ENCODE data around the gene UBA5. TPM values are rescaled to one million over a fixed set of nuclear protein-coding genes. Genes with fewer than 3 reads are reported as not detected.
A peak's percentile ranks its signal among the peaks of the same experiment; 100 is the strongest.

Gene UBA5
- total RNA-seq, 4 donors from 2014 or later, result 44.8 to 53.1 (median 47.8) TPM

DNA sequence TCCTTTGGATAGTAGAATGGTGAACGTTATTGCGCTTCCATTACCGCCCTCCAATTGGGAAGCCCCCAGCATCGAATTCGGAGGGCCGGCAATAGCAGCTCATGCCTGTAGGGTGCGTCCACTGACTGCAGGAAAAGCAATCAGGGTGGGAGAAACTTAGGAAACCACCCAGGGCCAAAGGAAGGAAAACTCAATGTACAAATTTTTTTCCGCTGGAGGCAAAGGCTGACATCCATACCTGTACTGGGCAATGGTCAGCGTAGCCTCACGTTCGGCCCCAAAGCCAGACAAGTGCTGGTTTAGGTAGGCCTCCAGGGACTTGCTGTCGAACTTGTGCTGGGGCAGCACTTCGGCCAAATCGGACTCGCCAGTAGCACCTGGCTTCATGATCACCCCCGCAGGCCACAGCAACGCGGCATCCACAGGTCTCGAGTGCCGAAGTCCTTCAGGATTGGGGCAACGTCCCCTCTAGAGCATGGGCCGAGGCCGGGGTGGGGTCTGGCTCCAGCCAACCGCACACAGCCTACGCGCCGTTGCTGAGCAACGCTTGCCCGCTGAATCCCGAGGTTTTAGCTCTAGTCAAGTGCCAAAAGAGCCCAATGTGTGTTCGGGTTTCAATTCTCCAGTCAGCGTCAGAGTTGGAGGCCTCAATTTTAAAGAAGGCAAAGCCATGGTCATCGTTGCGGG lies 621 bp upstream of the UBA5 start, which contains the start of gene ACAD11:
ACAD11 (minus strand) TSS at position 445 of the 687 bp plus-strand sequence; CDS start at position 387, 58 bp downstream.
- Histone ChIP-seq H3K27me3 (no peaks in the 10 kb centered on the region), H3K9me3 (no peaks in the 10 kb centered on the region), H3K4me3 (peak within 1 kb of the TSS; percentile 66 to 92 (median 86)), H3K36me3 (no peaks in the 10 kb centered on the region), H3K27ac (peak within 1 kb of the TSS; percentile 88 to 95 (median 91)), H3K4me1 (peaks cover 0 to 55% (median 5%) of the 10 kb centered on the region in 4 donors)
- DNase-seq, result peak; percentile 61 to 79 (median 77)
- TF ChIP-seq, protein P1, sequence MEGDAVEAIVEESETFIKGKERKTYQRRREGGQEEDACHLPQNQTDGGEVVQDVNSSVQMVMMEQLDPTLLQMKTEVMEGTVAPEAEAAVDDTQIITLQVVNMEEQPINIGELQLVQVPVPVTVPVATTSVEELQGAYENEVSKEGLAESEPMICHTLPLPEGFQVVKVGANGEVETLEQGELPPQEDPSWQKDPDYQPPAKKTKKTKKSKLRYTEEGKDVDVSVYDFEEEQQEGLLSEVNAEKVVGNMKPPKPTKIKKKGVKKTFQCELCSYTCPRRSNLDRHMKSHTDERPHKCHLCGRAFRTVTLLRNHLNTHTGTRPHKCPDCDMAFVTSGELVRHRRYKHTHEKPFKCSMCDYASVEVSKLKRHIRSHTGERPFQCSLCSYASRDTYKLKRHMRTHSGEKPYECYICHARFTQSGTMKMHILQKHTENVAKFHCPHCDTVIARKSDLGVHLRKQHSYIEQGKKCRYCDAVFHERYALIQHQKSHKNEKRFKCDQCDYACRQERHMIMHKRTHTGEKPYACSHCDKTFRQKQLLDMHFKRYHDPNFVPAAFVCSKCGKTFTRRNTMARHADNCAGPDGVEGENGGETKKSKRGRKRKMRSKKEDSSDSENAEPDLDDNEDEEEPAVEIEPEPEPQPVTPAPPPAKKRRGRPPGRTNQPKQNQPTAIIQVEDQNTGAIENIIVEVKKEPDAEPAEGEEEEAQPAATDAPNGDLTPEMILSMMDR (IDR thresholded peaks at IDR 0.05), result peak in 5 of 6 experiments; percentile 33 to 54 (median 46)
- TF ChIP-seq POLR2A (IDR thresholded peaks at IDR 0.05), result peak; percentile 20 to 48

DNA sequence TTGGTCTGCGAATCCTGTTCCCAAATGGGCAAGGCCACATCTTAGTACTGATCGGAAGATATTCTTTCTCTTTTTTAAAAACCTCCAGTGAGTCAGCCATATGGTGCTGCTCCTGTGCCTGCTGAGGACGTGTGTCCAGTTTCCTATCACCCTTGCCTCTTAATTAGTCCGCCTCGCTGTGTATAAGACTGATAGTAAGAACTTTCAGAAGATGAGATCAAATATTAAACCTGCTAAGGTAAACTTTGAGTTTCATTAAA lies 612 bp downstream of the UBA5 start:
- peak overlapping the region; percentile 66 to 92 (median 86) for H3K4me3 ChIP-seq
- peaks cover 0 to 43% (median 4%) of the 10 kb centered on the region in 4 donors for H3K4me1 ChIP-seq
- DNase-seq, result no peak
- no peaks in the 10 kb centered on the region for H3K27me3 ChIP-seq
- no peak for TF ChIP-seq POLR2A (IDR thresholded peaks at IDR 0.05)
- TF ChIP-seq, protein P1 (IDR thresholded peaks at IDR 0.05), result no peak
- peak overlapping the region; percentile 88 to 95 (median 91) for H3K27ac ChIP-seq
- no peaks in the 10 kb centered on the region for H3K36me3 ChIP-seq
- H3K9me3 ChIP-seq, result no peaks in the 10 kb centered on the region

DNA sequence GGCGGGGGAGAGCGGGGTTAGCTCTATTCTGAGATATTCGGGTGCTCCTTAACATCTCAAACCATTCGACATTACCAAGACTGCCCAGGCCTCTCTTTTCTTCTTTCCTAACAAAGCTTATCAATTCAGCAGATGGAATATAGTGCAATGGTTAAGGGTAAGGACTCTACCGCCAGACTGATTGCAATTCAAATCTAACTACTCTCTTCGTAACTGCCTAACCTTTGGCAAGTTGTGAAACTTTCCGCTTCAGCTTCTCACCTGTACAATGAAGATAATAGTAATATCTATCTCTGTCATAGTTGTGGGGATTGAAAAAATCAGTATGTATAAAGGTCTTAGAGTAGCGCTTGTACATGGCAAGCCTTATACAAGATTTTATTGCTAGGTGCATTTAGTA lies 972 bp downstream of the UBA5 start:
- DNase-seq, result no peak
- no peaks in the 10 kb centered on the region for H3K36me3 ChIP-seq
- H3K27ac ChIP-seq, result peak overlapping the region in 3 of 4 donors; percentile 88 to 95 (median 92)
- peak in 1 of 2 donors; percentile 55 for TF ChIP-seq POLR2A (IDR thresholded peaks at IDR 0.05)
- TF ChIP-seq, protein P1 (IDR thresholded peaks at IDR 0.05), result no peak
- H3K4me3 ChIP-seq, result peak overlapping the region; percentile 66 to 92 (median 86)
- H3K27me3 ChIP-seq, result no peaks in the 10 kb centered on the region
- no peaks in the 10 kb centered on the region for H3K9me3 ChIP-seq
- peaks cover 0 to 40% (median 4%) of the 10 kb centered on the region in 4 donors for H3K4me1 ChIP-seq

DNA sequence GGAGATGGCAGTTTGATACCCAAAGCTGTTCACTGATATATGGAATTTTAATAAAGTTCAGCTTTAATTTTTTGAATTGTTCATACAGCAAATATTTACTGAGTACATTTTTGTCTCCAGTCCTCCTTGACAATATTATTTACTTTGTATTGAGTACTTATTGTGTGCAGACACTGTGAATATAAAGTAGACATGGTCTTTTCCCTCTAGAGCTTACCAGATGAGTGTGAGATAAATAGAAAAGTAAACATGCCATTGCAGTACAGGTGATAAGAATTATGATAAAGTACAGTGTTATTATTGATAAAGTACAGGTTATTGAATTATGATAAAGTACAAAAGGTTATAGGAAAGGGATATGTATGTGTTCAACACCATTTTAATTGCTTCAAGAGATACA lies 2.1 kb downstream of the UBA5 start:
- Histone ChIP-seq H3K4me3 (peak overlapping the region in 2 of 4 donors; percentile 15 to 66), H3K36me3 (peaks cover 0 to 9% (median 0%) of the 10 kb centered on the region in 3 donors), H3K9me3 (no peaks in the 10 kb centered on the region), H3K27ac (no peak overlapping the region), H3K4me1 (peaks cover 0 to 37% (median 4%) of the 10 kb centered on the region in 4 donors), H3K27me3 (no peaks in the 10 kb centered on the region)
- TF ChIP-seq, protein P1 (IDR thresholded peaks at IDR 0.05), result no peak
- TF ChIP-seq POLR2A (IDR thresholded peaks at IDR 0.05), result no peak
- no peak for DNase-seq

DNA sequence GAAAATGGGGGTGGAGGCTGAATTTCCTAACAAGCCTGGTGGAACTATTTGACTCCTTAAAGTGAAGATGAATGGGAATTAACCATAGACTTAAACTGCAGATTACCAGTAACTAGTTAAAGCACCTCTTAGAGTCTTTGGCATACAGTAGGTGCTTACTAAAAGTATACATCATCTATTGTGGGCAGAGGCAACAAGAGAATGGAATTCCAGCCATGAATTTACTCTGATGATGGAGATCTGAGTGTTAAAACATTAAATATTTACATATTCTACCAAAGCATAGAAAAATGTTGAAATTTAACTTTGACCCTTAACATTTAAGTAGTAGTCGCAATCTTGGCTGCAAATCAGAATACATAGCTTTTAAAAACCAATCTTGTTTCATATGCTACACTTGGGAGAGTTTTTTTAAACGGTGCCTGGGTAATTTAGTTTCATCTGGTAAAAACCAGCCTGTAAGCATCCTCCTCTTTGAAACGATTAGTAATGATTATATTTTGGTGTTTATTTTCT lies 5.2 kb downstream of the UBA5 start:
- Histone ChIP-seq H3K36me3 (peaks cover 0 to 9% (median 0%) of the 10 kb centered on the region in 3 donors), H3K4me1 (peaks cover 0 to 28% (median 4%) of the 10 kb centered on the region in 4 donors), H3K4me3 (no peak overlapping the region), H3K9me3 (no peaks in the 10 kb centered on the region), H3K27me3 (no peaks in the 10 kb centered on the region), H3K27ac (no peak overlapping the region)
- TF ChIP-seq, protein P1 (IDR thresholded peaks at IDR 0.05), result no peak
- no peak for TF ChIP-seq POLR2A (IDR thresholded peaks at IDR 0.05)
- no peak for DNase-seq

Measured in Peyer's patch (tissue), 4 donors.